HG03159 (cell line): ENCODE measurements around the gene CAMK1.

ENCODE experiments used
- ATAC-seq: cut with Tn5 transposase; IDR thresholded peaks from one replicate; pipeline ENCODE4 v1.9.1; 2021; ENCODE audit warnings: mild to moderate bottlenecking, moderate library complexity; ENCODE audit not compliant: unreplicated experiment

Gene CAMK1

GRCh38 chr3:9713142-9713541, 56.6 kb downstream of the CAMK1 start:
- no peak for ATAC-seq

GRCh38 chr3:9712415-9712814, 57.3 kb downstream of the CAMK1 start:
- no peak for ATAC-seq

- ATAC-seq: no peak
These were observed 59.5 kb downstream of the CAMK1 start for GRCh38 chr3:9710174-9710739.
